Left lung (tissue), 10 donors: ENCODE results near the gene EXT2. TPM values are rescaled to one million over a fixed set of nuclear protein-coding genes. Genes with fewer than 3 reads are reported as not detected.

ENCODE experiments used
- ATAC-seq: fragments of 200-7000 bp; cut with Tn5 transposase; one replicate; pipeline ENCODE4 v1.9.1; 2020; ENCODE audit warnings: moderate library complexity
- DNase-seq, 4 donors: peaks; one replicate each; pipeline ENCODE4 v3.0.0-alpha.2; 2013 to 2020
- H3K27ac ChIP-seq, 2 donors: fragments of 200-600 bp; sonication (generic) in 1 of 2; one replicate each; pipeline versions ENCODE4 v1.5.0 to v1.8.0; 2020 to 2021
- H3K27me3 ChIP-seq, 2 donors: fragments of 200-600 bp; sonication (generic) in 1 of 2; one replicate each; pipeline versions ENCODE4 v1.5.0 to v1.8.0; 2020 to 2021
- H3K36me3 ChIP-seq, 2 donors: fragments of 200-600 bp; sonication (generic) in 1 of 2; one replicate each; pipeline versions ENCODE4 v1.5.0 to v1.8.0; 2020 to 2021
- H3K4me1 ChIP-seq, 2 donors: fragments of 200-600 bp; one replicate each; pipeline ENCODE4 v1.8.0; 2021
- H3K4me3 ChIP-seq, 2 donors: fragments of 200-600 bp; sonication (generic) in 1 of 2; one replicate each; pipeline versions ENCODE4 v1.5.0 to v1.8.0; 2020 to 2021; ENCODE audit warnings: mild to moderate bottlenecking in 1 of 2
- H3K9me3 ChIP-seq, 2 donors: fragments of 200-600 bp; sonication (generic) in 1 of 2; one replicate each; pipeline versions ENCODE4 v1.5.0 to v1.8.0; 2020 to 2021
- intact Hi-C, 2 donors: fragments of 100-400 bp; cut with DNase I; formaldehyde crosslinking; loops; one replicate each; pipeline versions ENCODE4 v1.11.2 to v1.14.2; 2022
- polyA plus RNA-seq, 6 donors: library from polyadenylated mRNA; unstranded; fragments of 120-200 nt; gene quantifications; one replicate each; pipeline ENCODE4 v1.2.1, GENCODE V29; 2013; ENCODE audit not compliant: insufficient read length in 6 of 6
- total RNA-seq, 2 donors: library from RNA; stranded (reverse); fragmentation: NEBNext Ultra II Directional; extraction: Animal tissue kit (Norgen Biotek cat#: 25700); gene quantifications; one replicate each; pipeline ENCODE4 v1.2.1, GENCODE V29; 2021
- TF ChIP-seq, protein P1 (sequence below), 2 donors: fragments of 200-600 bp; sonication (generic) in 1 of 2; IDR thresholded peaks; one replicate each; pipeline versions ENCODE4 v1.5.0 to v1.8.0; 2021; ENCODE audit warnings: antibody characterized with exemption in 2 of 2
- donor health status: DM: no; HTN: yes; CAD: no.
- donor health status: DM: no; HTN: no; CAD: no.

Gene EXT2
- total and polyA plus RNA-seq, 8 donors = 56.4 to 85.0 (median 76.8) TPM

DNA sequence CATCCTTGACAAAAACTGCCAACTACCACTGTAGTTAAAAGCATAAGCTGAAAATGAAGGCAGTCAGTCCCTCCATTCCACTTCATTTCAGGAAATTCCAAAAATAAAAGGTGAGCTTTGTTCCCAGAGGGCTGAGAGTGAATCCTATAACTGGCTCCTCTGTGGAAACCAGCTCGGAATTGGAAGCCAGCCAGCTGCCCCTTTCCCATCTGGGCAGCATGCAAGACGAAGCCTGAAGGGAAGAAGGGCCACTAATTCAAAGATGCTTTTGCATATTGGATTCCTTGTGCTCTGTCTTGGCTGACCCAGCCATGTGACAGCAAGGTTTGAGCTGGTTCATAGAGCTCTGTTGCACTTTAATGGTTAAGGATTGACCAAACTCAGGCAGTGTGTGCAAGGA is 131.0 kb downstream of the EXT2 start:
- Histone ChIP-seq H3K4me3 (no peak overlapping the region), H3K36me3 (no peaks in the 10 kb centered on the region), H3K4me1 (no peaks in the 10 kb centered on the region), H3K27ac (no peak overlapping the region), H3K27me3 (no peaks in the 10 kb centered on the region), H3K9me3 (no peaks in the 10 kb centered on the region)
- ATAC-seq = no peak
- intact Hi-C loops = no loop called here
- TF ChIP-seq, protein P1, sequence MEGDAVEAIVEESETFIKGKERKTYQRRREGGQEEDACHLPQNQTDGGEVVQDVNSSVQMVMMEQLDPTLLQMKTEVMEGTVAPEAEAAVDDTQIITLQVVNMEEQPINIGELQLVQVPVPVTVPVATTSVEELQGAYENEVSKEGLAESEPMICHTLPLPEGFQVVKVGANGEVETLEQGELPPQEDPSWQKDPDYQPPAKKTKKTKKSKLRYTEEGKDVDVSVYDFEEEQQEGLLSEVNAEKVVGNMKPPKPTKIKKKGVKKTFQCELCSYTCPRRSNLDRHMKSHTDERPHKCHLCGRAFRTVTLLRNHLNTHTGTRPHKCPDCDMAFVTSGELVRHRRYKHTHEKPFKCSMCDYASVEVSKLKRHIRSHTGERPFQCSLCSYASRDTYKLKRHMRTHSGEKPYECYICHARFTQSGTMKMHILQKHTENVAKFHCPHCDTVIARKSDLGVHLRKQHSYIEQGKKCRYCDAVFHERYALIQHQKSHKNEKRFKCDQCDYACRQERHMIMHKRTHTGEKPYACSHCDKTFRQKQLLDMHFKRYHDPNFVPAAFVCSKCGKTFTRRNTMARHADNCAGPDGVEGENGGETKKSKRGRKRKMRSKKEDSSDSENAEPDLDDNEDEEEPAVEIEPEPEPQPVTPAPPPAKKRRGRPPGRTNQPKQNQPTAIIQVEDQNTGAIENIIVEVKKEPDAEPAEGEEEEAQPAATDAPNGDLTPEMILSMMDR (IDR thresholded peaks at IDR 0.05) = no peak
- DNase-seq = no peak

DNA sequence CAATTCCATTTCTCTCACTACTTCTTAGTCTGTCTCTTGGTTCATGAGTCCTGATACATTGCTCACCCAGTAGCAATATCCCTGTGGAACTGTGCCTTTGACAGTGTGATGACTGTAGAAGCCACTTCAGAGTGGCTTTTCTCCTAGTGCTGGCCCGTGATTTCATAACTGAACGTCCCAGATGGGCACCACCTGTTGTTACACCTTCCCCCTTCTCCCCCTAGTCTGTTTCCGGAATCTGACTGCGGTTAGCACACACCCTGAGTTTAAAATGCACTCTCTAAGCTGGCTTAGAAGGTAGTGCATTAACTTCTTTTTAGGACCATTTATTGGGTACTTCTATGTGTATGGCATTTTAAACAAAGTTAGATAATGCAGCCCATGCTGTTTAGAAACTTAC is 131.5 kb downstream of the EXT2 start:
- no peaks in the 10 kb centered on the region for H3K36me3 ChIP-seq
- TF ChIP-seq, protein P1 (IDR thresholded peaks at IDR 0.05) = no peak
- no peak overlapping the region for H3K27ac ChIP-seq
- H3K4me3 ChIP-seq = no peak overlapping the region
- H3K9me3 ChIP-seq = no peaks in the 10 kb centered on the region
- H3K27me3 ChIP-seq = no peaks in the 10 kb centered on the region
- DNase-seq = no peak
- no peaks in the 10 kb centered on the region for H3K4me1 ChIP-seq
- ATAC-seq = no peak
- intact Hi-C loops = no loop called here

DNA sequence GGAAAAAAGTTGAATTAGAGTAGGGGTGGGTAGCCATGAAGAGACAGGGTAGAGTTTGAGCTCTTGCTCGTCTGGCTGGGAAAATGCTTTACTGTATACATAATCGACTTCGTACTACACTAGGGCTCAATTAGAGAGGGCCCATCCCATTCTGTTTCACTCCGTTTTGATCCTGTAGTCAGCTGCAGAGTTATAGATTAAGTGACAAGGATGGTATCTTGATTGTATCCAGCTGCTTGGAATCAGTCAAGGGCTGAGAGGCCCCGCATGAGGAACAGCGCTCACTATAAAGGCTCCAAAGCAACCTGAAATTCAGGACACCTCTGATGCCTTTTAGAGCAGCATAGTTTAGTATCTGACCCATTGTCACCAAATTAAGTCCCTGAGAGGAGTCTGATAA is 132.9 kb downstream of the EXT2 start:
- TF ChIP-seq, protein P1 (IDR thresholded peaks at IDR 0.05) = no peak
- H3K36me3 ChIP-seq = no peaks in the 10 kb centered on the region
- no peak overlapping the region for H3K4me3 ChIP-seq
- ATAC-seq = no peak
- no peaks in the 10 kb centered on the region for H3K9me3 ChIP-seq
- intact Hi-C loops = no loop called here
- no peaks in the 10 kb centered on the region for H3K27me3 ChIP-seq
- DNase-seq = peak in 1 of 4 donors; percentile 21
- H3K4me1 ChIP-seq = no peaks in the 10 kb centered on the region
- H3K27ac ChIP-seq = no peak overlapping the region

DNA sequence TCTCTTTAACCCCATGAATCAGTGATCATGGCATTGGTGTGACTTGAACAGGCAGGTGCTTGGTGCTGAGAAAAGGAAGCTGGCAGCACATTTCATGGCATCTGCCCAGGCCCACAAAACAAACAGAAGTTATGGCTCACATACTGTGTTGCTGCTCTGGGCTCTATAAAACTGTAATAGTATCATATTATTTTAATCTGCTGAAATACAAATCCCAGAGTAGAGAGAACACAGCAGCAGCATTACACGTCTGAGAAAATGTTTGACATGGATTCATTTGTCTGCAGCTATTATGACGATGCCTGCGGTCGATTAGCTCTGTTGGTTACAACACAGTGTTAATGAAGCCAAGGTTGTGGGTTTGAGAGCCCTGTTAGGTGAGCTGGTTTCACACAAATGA is 133.6 kb downstream of the EXT2 start:
- intact Hi-C loops = no loop called here
- no peak for DNase-seq

DNA sequence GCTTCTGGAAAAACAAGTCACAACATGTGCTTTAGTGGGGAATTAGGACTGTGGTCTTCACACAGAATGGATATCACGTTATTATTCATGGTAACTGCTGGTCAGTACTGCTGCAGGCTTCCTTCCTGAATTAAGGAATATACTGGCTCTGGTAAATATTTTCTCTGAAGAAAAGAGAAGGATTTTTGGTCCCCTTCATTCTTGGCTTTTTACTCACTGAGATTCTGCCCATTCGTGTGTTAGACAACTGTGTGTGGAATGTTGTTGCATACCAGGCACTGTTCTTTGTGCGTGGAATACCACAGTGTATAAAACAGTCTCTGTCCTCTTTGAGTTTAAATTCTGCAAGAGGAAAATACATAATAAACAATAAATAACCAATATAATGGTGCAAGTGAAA is 134.1 kb downstream of the EXT2 start:
- no peaks in the 10 kb centered on the region for H3K27me3 ChIP-seq
- no peak for DNase-seq
- no peaks in the 10 kb centered on the region for H3K4me1 ChIP-seq
- H3K4me3 ChIP-seq = no peak overlapping the region
- no peak overlapping the region for H3K27ac ChIP-seq
- intact Hi-C loops = no loop called here
- H3K9me3 ChIP-seq = no peaks in the 10 kb centered on the region
- H3K36me3 ChIP-seq = no peaks in the 10 kb centered on the region
- TF ChIP-seq, protein P1 (IDR thresholded peaks at IDR 0.05) = no peak
- ATAC-seq = no peak

More for the DNA sequence above, 133.6 kb downstream of the EXT2 start:
- no peaks in the 10 kb centered on the region for H3K4me1 ChIP-seq
- no peaks in the 10 kb centered on the region for H3K36me3 ChIP-seq
- H3K27me3 ChIP-seq = no peaks in the 10 kb centered on the region
- no peaks in the 10 kb centered on the region for H3K9me3 ChIP-seq
- no peak for ATAC-seq
- no peak overlapping the region for H3K4me3 ChIP-seq
- no peak overlapping the region for H3K27ac ChIP-seq
- TF ChIP-seq, protein P1 (IDR thresholded peaks at IDR 0.05) = no peak
